Measurements from ENCODE around the gene NPC1L1.
"Not testable (repeated sequence)": the region's sequence is repeated elsewhere in the genome, so short reads cannot be mapped to it uniquely, and the experiment has no call there.

DNA sequence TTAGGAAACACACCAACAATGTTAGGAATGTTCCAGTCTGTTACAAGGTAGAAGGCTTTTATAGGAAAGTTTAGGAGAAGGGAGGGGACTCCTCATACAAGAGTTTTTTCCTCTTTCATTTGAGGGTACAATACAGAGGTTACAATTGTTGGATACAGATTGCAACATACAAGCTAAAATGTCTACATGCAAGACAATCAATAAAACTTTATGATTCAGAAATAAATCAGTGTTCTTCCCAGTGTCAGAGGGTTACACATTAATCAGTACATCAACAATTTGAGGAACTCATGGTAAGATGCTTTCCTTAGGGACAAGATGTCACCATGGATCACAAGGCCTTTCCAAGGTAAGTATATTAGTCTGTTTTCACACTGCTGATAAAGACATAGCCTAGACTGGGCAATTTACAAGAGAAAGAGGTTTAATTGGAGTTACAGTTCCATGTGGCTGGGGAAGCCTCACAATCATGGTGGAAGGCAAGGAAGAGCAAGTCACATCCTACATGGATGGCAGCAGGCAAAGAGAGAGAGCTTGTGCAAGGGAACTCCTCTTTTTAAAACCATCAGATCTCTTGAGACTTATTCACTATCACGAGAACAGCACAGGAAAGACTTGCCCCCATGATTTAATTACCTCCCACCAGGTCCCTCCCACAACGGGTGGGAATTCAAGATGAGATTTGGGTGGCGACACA, 34.4 kb downstream of the NPC1L1 start:
- TF ChIP-seq EP300, POLR2A (IDR thresholded peaks at IDR 0.05): not testable (repeated sequence)
